SU-DHL-6 (cell line): ENCODE results near the gene ARHGAP26.
"Not testable (repeated sequence)": the region's sequence is repeated elsewhere in the genome, so short reads cannot be mapped to it uniquely, and the experiment has no call there.

ENCODE experiments used
- H2AFZ ChIP-seq: fragments of 200-600 bp; sonication (generic); 2 replicates; pipeline ENCODE4 v1.6.1; 2014; ENCODE audit warnings: low read depth, mild to moderate bottlenecking, moderate library complexity, mixed read lengths, antibody characterized with exemption, low read length; ENCODE audit not compliant: severe bottlenecking
- H3F3A ChIP-seq: fragments of 200-600 bp; shearing (Covaris generic); 2 replicates; pipeline ENCODE4 v1.6.0; 2016; ENCODE audit warnings: antibody characterized with exemption, mild to moderate bottlenecking; ENCODE audit not compliant: insufficient read depth
- H3K27ac ChIP-seq: fragments of 200-600 bp; sonication (generic); 2 replicates; pipeline ENCODE4 v1.5.1; 2016; ENCODE audit warnings: low read depth, mild to moderate bottlenecking, low read length, moderate library complexity, mixed read lengths
- H3K27me3 ChIP-seq: fragments of 200-600 bp; sonication (generic), shearing (Covaris generic); 2 replicates; pipeline ENCODE4 v1.6.0; 2014; ENCODE audit warnings: mild to moderate bottlenecking, low read length
- H3K36me3 ChIP-seq: fragments of 200-600 bp; sonication (generic); 2 replicates; pipeline ENCODE4 v1.6.1; 2014; ENCODE audit warnings: mild to moderate bottlenecking, low read length, mixed read lengths
- H3K4me2 ChIP-seq: fragments of 300-600, 200-600 bp; shearing (Covaris generic), sonication (generic); 2 replicates; pipeline ENCODE4 v1.6.0; 2014; ENCODE audit warnings: low read length, low read depth, mild to moderate bottlenecking; ENCODE audit not compliant: poor library complexity, severe bottlenecking
- H3K4me3 ChIP-seq: fragments of 200-600 bp; sonication (generic); 2 replicates; pipeline ENCODE4 v1.5.1; 2014; ENCODE audit warnings: antibody characterized with exemption, low read length, mild to moderate bottlenecking, mixed read lengths; ENCODE audit not compliant: insufficient read depth, poor library complexity, severe bottlenecking
- H3K79me2 ChIP-seq: fragments of 200-600 bp; sonication (generic); 2 replicates; pipeline ENCODE4 v1.6.1; 2014; ENCODE audit warnings: mild to moderate bottlenecking, low read length, moderate library complexity; ENCODE audit not compliant: insufficient read depth
- H3K9ac ChIP-seq: fragments of 200-600 bp; sonication (generic); 2 replicates; pipeline ENCODE4 v1.7.0; 2014; ENCODE audit warnings: mild to moderate bottlenecking, low read length
- H3K9me2 ChIP-seq: fragments of 200-600 bp; sonication (generic); replicated peaks from 2 replicates; pipeline ENCODE4 v1.6.1; 2014; ENCODE audit warnings: low read length; ENCODE audit not compliant: insufficient read depth
- H3K9me3 ChIP-seq: fragments of 200-600 bp; sonication (generic); 2 replicates; pipeline ENCODE4 v1.6.1; 2014; ENCODE audit warnings: low read length, mixed read lengths; ENCODE audit not compliant: insufficient read depth
- H4K20me1 ChIP-seq: fragments of 200-600 bp; sonication (generic); 2 replicates; pipeline ENCODE4 v1.6.1; 2014; ENCODE audit warnings: low read depth, mild to moderate bottlenecking, antibody characterized with exemption, low read length, moderate library complexity, mixed read lengths
- CTCF ChIP-seq: fragments of 200-600 bp; sonication (generic); IDR thresholded peaks from one replicate; pipeline ENCODE4 v1.5.1; 2017; ENCODE audit warnings: antibody characterized with exemption, mild to moderate bottlenecking, low read length, moderate library complexity; ENCODE audit not compliant: insufficient read depth, poor library complexity, severe bottlenecking
- EZH2phosphoT487 ChIP-seq: fragments of 200-600 bp; sonication (generic), shearing (Covaris generic); conservative IDR thresholded peaks from 2 replicates; pipeline ENCODE4 v1.6.1; 2018; ENCODE audit warnings: mild to moderate bottlenecking, antibody characterized with exemption, low read length, moderate library complexity, mixed read lengths

The ARHGAP26 gene

GRCh38 chr5:142952229-142952628, 182.1 kb downstream of the ARHGAP26 start:
- Histone ChIP-seq H3K79me2 (no peaks in the 10 kb centered on the region), H3F3A (no peaks in the 10 kb centered on the region), H3K9me2 (no peaks in the 10 kb centered on the region), H3K4me2 (no peak overlapping the region), H3K9ac (no peak overlapping the region), H3K9me3 (no peaks in the 10 kb centered on the region), H3K36me3 (no peaks in the 10 kb centered on the region), H4K20me1 (no peaks in the 10 kb centered on the region), H3K4me3 (no peak overlapping the region), H2AFZ (no peak overlapping the region), H3K27ac (no peak overlapping the region), H3K27me3 (no peaks in the 10 kb centered on the region)
- TF ChIP-seq EZH2phosphoT487 (no peak), CTCF (no peak)

- H3K27ac ChIP-seq, H2AFZ ChIP-seq, H3K4me2 ChIP-seq, H3K36me3 ChIP-seq, H3K4me3 ChIP-seq, H3K79me2 ChIP-seq, H3K9me3 ChIP-seq, H4K20me1 ChIP-seq, H3K9ac ChIP-seq, H3K27me3 ChIP-seq, H3F3A ChIP-seq, H3K9me2 ChIP-seq: not testable (repeated sequence)
These were observed 182.7 kb downstream of the ARHGAP26 start for GRCh38 chr5:142952871-142953270.

- no peaks in the 10 kb centered on the region for H3K79me2 ChIP-seq
- H3K27ac ChIP-seq, result no peak overlapping the region
- H3F3A ChIP-seq, result no peaks in the 10 kb centered on the region
- H2AFZ ChIP-seq, result no peak overlapping the region
- no peaks in the 10 kb centered on the region for H3K27me3 ChIP-seq
- no peak overlapping the region for H3K9ac ChIP-seq
- TF ChIP-seq EZH2phosphoT487 (no peak), CTCF (no peak)
- H4K20me1 ChIP-seq, result no peaks in the 10 kb centered on the region
- H3K9me2 ChIP-seq, result no peaks in the 10 kb centered on the region
- H3K4me3 ChIP-seq, result no peak overlapping the region
- H3K36me3 ChIP-seq, result no peaks in the 10 kb centered on the region
- H3K4me2 ChIP-seq, result no peak overlapping the region
- no peaks in the 10 kb centered on the region for H3K9me3 ChIP-seq
These were observed 184.3 kb downstream of the ARHGAP26 start for GRCh38 chr5:142954455-142954854.

- no peaks in the 10 kb centered on the region for H3K36me3 ChIP-seq
- H3K27ac ChIP-seq, result no peak overlapping the region
These were observed 185.5 kb downstream of the ARHGAP26 start for GRCh38 chr5:142955628-142956027.

More at GRCh38 chr5:142955628-142956027, 185.5 kb downstream of the ARHGAP26 start:
- no peak overlapping the region for H3K9ac ChIP-seq
- no peaks in the 10 kb centered on the region for H3K9me2 ChIP-seq
- no peak overlapping the region for H3K4me2 ChIP-seq
- no peaks in the 10 kb centered on the region for H3K27me3 ChIP-seq
- no peaks in the 10 kb centered on the region for H3K9me3 ChIP-seq
- H3K79me2 ChIP-seq, result no peaks in the 10 kb centered on the region
- no peaks in the 10 kb centered on the region for H3F3A ChIP-seq
- no peak overlapping the region for H3K4me3 ChIP-seq
- TF ChIP-seq CTCF, result no peak
- no peak for TF ChIP-seq EZH2phosphoT487
- H2AFZ ChIP-seq, result no peak overlapping the region
- H4K20me1 ChIP-seq, result no peaks in the 10 kb centered on the region
